Transverse colon (tissue), 3 donors: ENCODE results near the gene LAMA2.

Experiments
- CTCF ChIP-seq, 5 experiments: fragments of 200-600 bp in 3 of 5; fragments of 450-650 bp in 2 of 5; sonication (generic) in 3 of 5; IDR thresholded peaks; 1 replicate in 2 of 5; 2 replicates in 3 of 5; pipeline ENCODE4 v1.5.1; 2016 to 2017; ENCODE audit warnings: antibody characterized with exemption in 5 of 5, inconsistent platforms in 3 of 5, mild to moderate bottlenecking in 2 of 5, moderate library complexity in 1 of 5
- EP300 ChIP-seq: sonication (generic); formaldehyde crosslinking; IDR thresholded peaks from one replicate; pipeline ENCODE4 v1.6.1; 2017; ENCODE audit warnings: antibody characterized with exemption, low read depth
- POLR2A ChIP-seq: fragments of 450-650 bp; IDR thresholded peaks from one replicate; pipeline ENCODE4 v1.6.1; 2016; ENCODE audit warnings: antibody characterized with exemption, mild to moderate bottlenecking, moderate library complexity

- TF ChIP-seq POLR2A (no peak), EP300 (no peak), CTCF (IDR thresholded peaks at IDR 0.05) (no peak)
Observed at GRCh38 chr6:129329678-129330077, 446.7 kb downstream of the LAMA2 start.
